Stimulated activated CD4-positive, alpha-beta T cell treated with anti-CD3 and anti-CD28 coated beads, Interleukin-1b, Interleukin-23, amount 100 ng/mL, for 1 hour (primary cell): ENCODE measurements around the gene FGF6.

Experiments used
- DNase-seq, 2 donors: peaks; one replicate each; pipeline ENCODE4 v3.0.0-alpha.2; 2020; ENCODE audit warnings: low read depth in 2 of 2

FGF6 gene

GRCh38 chr12:4447151-4447550 lies 1.5 kb upstream of the FGF6 start:
- no peak for DNase-seq

GRCh38 chr12:4446335-4446734 lies 720 bp upstream of the FGF6 start:
- DNase-seq = no peak

DNA sequence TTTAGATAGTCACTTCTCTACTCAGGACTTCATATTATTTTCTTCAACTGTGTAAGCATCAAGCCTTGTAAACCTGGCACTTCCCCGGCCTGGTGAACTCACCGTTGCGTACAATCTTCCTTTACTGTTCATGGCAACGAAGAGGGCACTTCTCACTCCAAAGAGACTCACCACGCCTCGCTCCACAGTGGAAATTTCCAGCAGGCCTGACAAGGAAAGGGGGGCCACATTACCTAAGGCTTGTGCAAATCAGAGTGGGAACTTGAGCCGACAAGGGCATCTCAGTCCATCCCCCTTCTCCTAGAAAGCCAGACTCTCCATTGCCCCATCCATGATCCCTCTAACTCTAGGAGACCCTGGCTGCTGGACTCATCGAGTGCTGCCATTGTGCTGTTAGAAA lies 1.6 kb downstream of the FGF6 start:
- DNase-seq = no peak

- no peak for DNase-seq
Observed at GRCh38 chr12:4443616-4444015, 2.0 kb downstream of the FGF6 start.

- no peak for DNase-seq
Observed at GRCh38 chr12:4441355-4442335, 4.0 kb downstream of the FGF6 start.

- no peak for DNase-seq
Observed at GRCh38 chr12:4440187-4440941, 5.3 kb downstream of the FGF6 start.

- DNase-seq = no peak
Observed at GRCh38 chr12:4439736-4440135, 5.9 kb downstream of the FGF6 start.

GRCh38 chr12:4438834-4439596 lies 6.6 kb downstream of the FGF6 start:
- DNase-seq = no peak

- DNase-seq = no peak
Observed at GRCh38 chr12:4435537-4435936, 10.1 kb downstream of the FGF6 start.

DNA sequence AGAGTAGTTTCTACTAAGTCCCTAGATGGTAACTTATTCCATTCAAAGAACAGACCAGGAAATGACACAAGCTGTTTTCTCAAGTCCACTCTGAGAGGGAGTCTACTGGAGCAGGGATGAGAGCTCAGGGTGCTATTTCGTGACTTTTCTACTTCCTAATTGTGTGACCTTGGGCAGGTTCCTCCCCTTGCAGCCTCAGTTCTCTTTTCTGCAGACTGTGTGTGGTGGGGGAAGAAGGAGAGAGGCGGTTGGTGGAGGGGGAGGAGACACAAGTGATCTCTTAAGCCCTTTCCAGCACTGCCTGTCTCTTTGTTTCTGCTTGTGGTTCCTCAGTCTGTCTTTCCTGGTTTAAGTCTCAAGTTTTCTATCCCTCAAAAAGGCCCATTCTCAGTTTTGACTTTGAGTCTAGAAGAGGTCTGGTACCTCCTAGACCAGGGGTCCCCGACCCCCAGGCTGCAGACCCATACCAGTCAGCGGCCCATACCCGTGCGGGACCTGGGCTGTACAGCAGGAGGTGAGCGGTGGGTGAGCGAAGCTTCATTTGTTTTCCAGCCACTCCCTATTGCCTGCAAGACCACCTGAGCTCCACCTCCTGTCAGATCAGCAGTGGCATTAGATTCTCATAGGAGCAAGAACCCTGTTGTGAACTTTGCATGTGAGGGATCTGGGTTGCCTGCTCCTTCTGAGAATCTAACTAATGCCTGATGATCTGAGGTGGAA lies 10.7 kb downstream of the FGF6 start:
- DNase-seq = no peak

DNA sequence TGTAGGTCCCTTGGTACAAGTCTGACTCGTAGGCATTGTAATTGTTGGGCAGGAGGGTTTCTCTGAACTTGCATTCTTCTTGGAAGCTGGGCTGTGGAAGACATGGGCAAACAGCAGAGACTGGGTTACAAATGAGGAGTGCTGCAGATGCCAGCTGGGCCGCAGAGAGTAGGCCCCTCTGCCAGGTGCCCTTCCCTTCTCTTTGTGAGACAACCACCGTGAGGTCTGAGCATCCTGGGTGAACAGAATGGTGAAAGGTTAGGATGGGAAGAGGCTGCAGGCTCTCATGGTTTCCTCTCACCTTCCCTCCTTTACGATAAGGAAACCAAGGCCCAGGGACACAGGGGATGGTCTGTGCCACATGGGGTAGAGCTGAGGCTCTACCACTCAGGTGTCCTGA lies 11.3 kb downstream of the FGF6 start:
- DNase-seq = no peak

GRCh38 chr12:4433745-4434058 lies 11.9 kb downstream of the FGF6 start:
- no peak for DNase-seq

DNA sequence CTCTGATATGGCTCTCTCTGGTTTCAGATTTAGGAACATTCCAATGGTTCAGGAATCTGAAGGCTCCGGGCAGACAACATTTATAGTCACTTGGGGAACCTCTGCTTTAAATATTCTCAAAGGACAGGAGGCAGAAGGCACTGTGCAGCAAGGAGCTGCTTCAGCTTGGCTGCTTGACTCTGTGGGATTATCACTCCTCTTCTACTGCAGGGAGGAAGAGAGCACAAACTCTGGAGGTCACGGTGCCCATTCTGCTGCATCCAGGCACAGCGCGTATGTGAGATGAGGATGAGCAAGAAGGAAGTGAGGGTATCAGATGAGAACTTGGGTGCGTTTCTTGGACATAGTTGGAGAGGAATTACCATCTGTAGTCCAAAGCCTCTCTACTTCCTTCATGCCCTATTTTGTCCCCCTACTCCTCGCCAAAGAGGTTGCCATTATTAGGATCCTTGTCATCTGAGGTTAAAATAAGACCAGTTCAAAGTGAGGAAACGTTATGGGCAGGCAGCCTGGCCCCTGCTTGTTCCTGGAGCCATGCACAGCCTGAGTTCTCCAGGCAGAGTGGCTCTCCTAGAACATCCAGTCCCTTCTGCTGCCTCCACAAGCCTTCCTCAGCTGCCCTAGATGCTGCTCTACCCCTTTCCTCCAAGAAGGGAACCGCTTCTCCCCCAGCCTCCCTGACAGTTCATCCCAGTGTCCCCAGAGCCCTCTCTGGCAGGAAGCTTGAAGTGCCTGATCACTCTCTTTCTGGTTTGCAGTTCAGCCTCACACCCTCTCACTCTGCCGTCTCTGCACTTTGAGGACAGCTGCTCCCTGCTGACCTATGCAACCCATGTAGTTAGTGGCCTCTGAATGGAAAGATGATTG lies 12.5 kb downstream of the FGF6 start:
- DNase-seq = no peak

GRCh38 chr12:4431866-4432265 lies 13.7 kb downstream of the FGF6 start:
- DNase-seq = no peak

- DNase-seq = no peak
Observed at GRCh38 chr12:4431436-4431835, 14.2 kb downstream of the FGF6 start.

DNA sequence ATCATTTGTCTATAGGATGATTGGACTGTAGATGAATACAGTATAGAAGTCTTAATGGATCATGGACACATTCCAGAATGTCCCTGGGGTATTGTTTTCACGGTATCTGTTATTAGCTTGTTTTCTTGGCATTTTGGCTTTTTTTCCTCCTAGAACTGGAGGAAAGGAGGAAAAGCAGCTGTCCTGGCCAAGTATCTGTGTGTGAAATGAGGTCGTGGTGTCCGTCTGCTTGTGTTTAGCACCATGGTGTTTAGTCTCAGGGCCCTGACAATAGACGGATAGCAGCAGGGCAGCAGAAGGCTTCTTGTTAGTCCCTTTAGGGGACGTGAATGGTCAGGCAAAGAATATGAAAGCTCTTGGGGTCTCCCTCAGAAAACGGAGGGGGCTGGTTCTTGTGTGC lies 21.2 kb downstream of the FGF6 start:
- DNase-seq = no peak

- no peak for DNase-seq
Observed at GRCh38 chr12:4423528-4424195, 22.0 kb downstream of the FGF6 start.

DNA sequence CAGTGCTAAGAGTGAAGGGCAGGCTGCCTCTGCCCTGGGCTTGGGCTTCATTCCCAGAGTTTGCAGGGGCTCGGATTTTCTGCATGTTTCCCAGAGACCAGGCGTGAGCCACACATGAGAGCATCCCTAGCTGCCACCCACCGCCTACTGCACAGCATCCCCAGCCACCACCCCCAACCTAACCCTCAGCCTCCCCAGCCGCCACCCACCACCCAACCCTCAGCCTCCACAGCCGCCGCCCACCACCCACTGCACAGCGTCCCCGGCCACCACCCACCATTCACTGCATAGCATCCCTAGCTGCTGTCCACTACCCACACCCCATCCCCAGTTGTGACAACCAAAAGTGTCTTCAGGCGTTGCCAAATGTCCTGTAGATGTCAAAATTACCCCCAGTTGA lies 22.6 kb downstream of the FGF6 start:
- no peak for DNase-seq

DNA sequence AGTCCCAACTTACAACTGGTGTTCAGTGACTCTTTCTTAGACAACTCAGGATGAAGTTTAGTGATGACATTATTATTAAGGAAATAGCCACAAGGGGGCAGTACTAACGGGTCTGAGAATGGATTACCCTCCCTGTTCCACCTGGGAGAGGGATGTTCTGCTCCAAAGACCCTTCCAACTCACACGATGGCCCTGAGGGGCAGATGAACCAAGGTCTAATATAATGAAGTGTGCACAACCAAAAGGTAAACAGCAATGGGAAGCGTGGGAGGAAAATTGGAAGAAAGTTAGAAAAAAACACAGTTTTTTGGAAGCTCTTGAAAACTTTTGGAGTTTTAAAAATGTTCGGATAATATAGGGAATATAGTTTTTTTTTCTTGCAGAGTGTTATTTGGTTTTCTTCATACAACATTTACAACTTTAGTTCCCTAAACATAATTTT lies 24.0 kb downstream of the FGF6 start:
- DNase-seq = no peak

- DNase-seq = no peak
Observed at GRCh38 chr12:4420138-4420670, 25.4 kb downstream of the FGF6 start.
